Natural killer cell (primary cell): ENCODE results near the gene PALLD. TPM values are rescaled to one million over a fixed set of nuclear protein-coding genes. Genes with fewer than 3 reads are reported as not detected.
A peak's percentile ranks its signal among the peaks of the same experiment; 100 is the strongest.

ENCODE experiments used
- ATAC-seq, 3 donors: fragments of 150-1000 bp in 2 of 3; fragments of 200-7000 bp in 1 of 3; cut with Tn5 transposase; 1 replicate in 1 of 3; 2 replicates in 2 of 3; pipeline ENCODE4 v1.10.0; 2021; ENCODE audit warnings: mild to moderate bottlenecking in 2 of 3, moderate library complexity in 2 of 3
- DNase-seq, 2 donors: peaks; one replicate each; pipeline versions ENCODE4 v3.0.0 to v3.0.0-alpha.2; 2013 to 2021; ENCODE audit warnings: mixed read lengths in 1 of 2
- H3K27ac ChIP-seq: one replicate; pipeline ENCODE4 v1.5.1; 2013; ENCODE audit warnings: mild to moderate bottlenecking, low read length
- H3K27me3 ChIP-seq: one replicate; pipeline ENCODE4 v1.6.1; 2013; ENCODE audit warnings: low read length; ENCODE audit not compliant: control insufficient read depth, insufficient read depth
- H3K36me3 ChIP-seq: one replicate; pipeline ENCODE4 v1.6.1; 2013; ENCODE audit warnings: low read length; ENCODE audit not compliant: control insufficient read depth, insufficient read depth
- H3K4me1 ChIP-seq: one replicate; pipeline ENCODE4 v1.6.1; 2013; ENCODE audit warnings: low read length; ENCODE audit not compliant: control insufficient read depth, insufficient read depth
- H3K4me3 ChIP-seq: one replicate; pipeline ENCODE4 v1.5.1; 2013; ENCODE audit warnings: low read length
- H3K9me3 ChIP-seq: one replicate; pipeline ENCODE4 v1.6.1; 2013; ENCODE audit warnings: low read length; ENCODE audit not compliant: control insufficient read depth, insufficient read depth
- H3K27ac Mint-ChIP-seq, 2 donors: one replicate each; pipeline ENCODE4 v1.8.0; 2022; ENCODE audit warnings: mild to moderate bottlenecking in 2 of 2, mixed read lengths in 2 of 2, moderate library complexity in 1 of 2
- H3K27me3 Mint-ChIP-seq, 2 donors: one replicate each; pipeline ENCODE4 v1.8.0; 2022; ENCODE audit warnings: low read depth in 2 of 2, mixed read lengths in 2 of 2
- H3K36me3 Mint-ChIP-seq: one replicate; pipeline ENCODE4 v1.8.0; 2022; ENCODE audit warnings: mixed read lengths
- H3K4me1 Mint-ChIP-seq, 2 donors: one replicate each; pipeline ENCODE4 v1.8.0; 2022; ENCODE audit warnings: mixed read lengths in 2 of 2
- H3K4me3 Mint-ChIP-seq: one replicate; pipeline ENCODE4 v1.8.0; 2022; ENCODE audit warnings: mild to moderate bottlenecking, moderate library complexity, mixed read lengths
- H3K9me3 Mint-ChIP-seq, 2 donors: one replicate each; pipeline ENCODE4 v1.8.0; 2022; ENCODE audit warnings: mixed read lengths in 2 of 2
- CTCF ChIP-seq: fragments of 200-600 bp; IDR thresholded peaks from one replicate; pipeline ENCODE4 v1.8.0; 2022; ENCODE audit warnings: antibody characterized with exemption
- WGBS: methylation state at CpG from one replicate; pipeline ENCODE4 v1.1.7; 2013; ENCODE audit warnings: missing lambda C conversion rate; ENCODE audit not compliant: insufficient coverage; 5-methylcytosine and 5-hydroxymethylcytosine counted together
- intact Hi-C: fragments of 100-400 bp; cut with micrococcal nuclease; formaldehyde crosslinking; loops from one replicate; pipeline ENCODE4 v1.14.2; 2022
- total RNA-seq, 4 donors: library from RNA; stranded (reverse); fragments of 120-200 nt in 1 of 4; gene quantifications; one replicate each; pipeline versions ENCODE4 v1.2.3 to v1.2.4, GENCODE V29; 2013 to 2022

PALLD gene
- total RNA-seq, 3 donors from 2014 or later (not counting 1 experiment from before 2014, with no cell fraction given), result 15.1 to 25.4 (median 22.8) TPM

DNA sequence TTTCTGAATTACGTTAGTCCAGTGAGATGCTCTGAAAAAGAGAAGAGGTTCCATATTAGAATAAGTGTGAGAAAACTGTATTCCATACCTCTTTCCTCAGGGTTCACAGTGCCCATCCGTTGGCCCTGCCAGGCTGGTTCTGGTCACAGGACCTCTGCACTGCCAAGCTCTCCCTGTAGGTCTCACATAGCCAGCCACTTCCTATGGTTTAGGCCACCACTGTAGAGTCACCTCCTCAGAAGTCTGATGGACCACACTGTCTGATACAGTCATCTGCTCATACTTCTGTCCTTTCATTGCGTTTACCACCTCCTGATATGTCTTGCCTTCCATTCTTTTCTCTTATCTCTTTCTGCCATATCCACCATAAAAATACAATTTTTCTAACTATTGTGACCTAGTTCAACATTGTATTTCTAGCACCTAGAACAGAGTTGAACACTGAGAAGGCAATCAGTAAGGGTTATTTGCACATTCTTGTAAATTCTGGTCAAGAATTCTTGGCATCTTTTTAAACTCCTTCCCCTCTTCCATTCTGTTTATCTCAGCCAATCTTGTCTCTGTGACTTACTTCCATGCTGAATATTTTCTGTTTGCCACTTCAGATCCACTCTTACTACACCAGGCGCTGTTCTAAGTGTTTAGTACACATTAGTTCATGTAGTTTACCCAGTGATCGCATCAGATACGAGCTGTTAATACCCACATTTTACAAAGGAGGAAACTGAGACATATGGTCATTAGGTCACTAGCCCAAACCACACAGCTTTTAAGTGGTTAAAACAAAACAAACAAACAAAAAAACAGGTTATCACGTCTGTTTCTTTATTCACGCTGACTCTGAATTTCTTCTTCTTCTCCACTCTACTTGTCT lies 387.6 kb downstream of the PALLD start:
- no peaks in the 10 kb centered on the region for H3K27me3 Mint-ChIP-seq
- Histone ChIP-seq H3K4me3 (no peak overlapping the region), H3K27me3 (no peaks in the 10 kb centered on the region), H3K36me3 (no peaks in the 10 kb centered on the region), H3K27ac (no peak overlapping the region), H3K4me1 (peaks cover 7% of the 10 kb centered on the region), H3K9me3 (no peaks in the 10 kb centered on the region)
- intact Hi-C loops, result no loop called here
- peak; percentile 58 to 84 (median 64) for ATAC-seq
- TF ChIP-seq CTCF, result no peak
- peaks cover 33 to 43% of the 10 kb centered on the region in 2 donors for H3K4me1 Mint-ChIP-seq
- H3K9me3 Mint-ChIP-seq, result no peaks in the 10 kb centered on the region
- no peaks in the 10 kb centered on the region for H3K36me3 Mint-ChIP-seq
- H3K4me3 Mint-ChIP-seq, result no peak overlapping the region
- WGBS, result 78% methylated on average over 7 of the region's 8 CpGs
- no peak for DNase-seq
- H3K27ac Mint-ChIP-seq, result peak overlapping the region; percentile 30 to 50

GRCh38 chr4:168885400-168885799 lies 388.5 kb downstream of the PALLD start:
- Mint-ChIP-seq H3K27me3 (no peaks in the 10 kb centered on the region), H3K9me3 (no peaks in the 10 kb centered on the region), H3K4me1 (peaks cover 24 to 38% of the 10 kb centered on the region in 2 donors), H3K36me3 (no peaks in the 10 kb centered on the region), H3K4me3 (no peak overlapping the region), H3K27ac (peak overlapping the region in 1 of 2 donors; percentile 50)
- no peak overlapping the region for H3K4me3 ChIP-seq
- intact Hi-C loops, result no loop called here
- H3K36me3 ChIP-seq, result no peaks in the 10 kb centered on the region
- H3K4me1 ChIP-seq, result peaks cover 7% of the 10 kb centered on the region
- H3K27ac ChIP-seq, result no peak overlapping the region
- 100% methylated on average over 2 of the region's 2 CpGs for WGBS
- no peaks in the 10 kb centered on the region for H3K9me3 ChIP-seq
- ATAC-seq (no peak), DNase-seq (no peak)
- TF ChIP-seq CTCF, result no peak
- no peaks in the 10 kb centered on the region for H3K27me3 ChIP-seq

GRCh38 chr4:168886351-168886750 lies 389.5 kb downstream of the PALLD start:
- peaks cover 3% of the 10 kb centered on the region for H3K4me1 ChIP-seq
- no peak for DNase-seq
- no peak overlapping the region for H3K27ac ChIP-seq
- peaks cover 3% of the 10 kb centered on the region for H3K36me3 Mint-ChIP-seq
- no peaks in the 10 kb centered on the region for H3K27me3 Mint-ChIP-seq
- H3K9me3 ChIP-seq, result no peaks in the 10 kb centered on the region
- intact Hi-C loops, result no loop called here
- peaks cover 18 to 32% of the 10 kb centered on the region in 2 donors for H3K4me1 Mint-ChIP-seq
- no peak overlapping the region for H3K27ac Mint-ChIP-seq
- ATAC-seq, result no peak
- no peak for TF ChIP-seq CTCF
- H3K4me3 Mint-ChIP-seq, result no peak overlapping the region
- H3K27me3 ChIP-seq, result no peaks in the 10 kb centered on the region
- H3K4me3 ChIP-seq, result no peak overlapping the region
- H3K9me3 Mint-ChIP-seq, result no peaks in the 10 kb centered on the region
- H3K36me3 ChIP-seq, result no peaks in the 10 kb centered on the region
